PC-3 (cell line): ENCODE data around the gene MRPL48.

ENCODE experiments used
- CTCF ChIP-seq: fragments of 300-600 bp; sonication (generic); conservative IDR thresholded peaks from 2 replicates; pipeline ENCODE4 v1.5.1; 2017; ENCODE audit warnings: antibody characterized with exemption, low read depth, mild to moderate bottlenecking, low read length
- EZH2 ChIP-seq: fragments of 300-600 bp; sonication (generic); IDR thresholded peaks from one replicate; pipeline ENCODE4 v1.6.1; 2017; ENCODE audit warnings: antibody characterized with exemption, mild to moderate bottlenecking, low read length; ENCODE audit not compliant: unreplicated experiment
- EZH2phosphoT487 ChIP-seq: fragments of 300-600 bp; sonication (generic); IDR thresholded peaks from 2 replicates; pipeline ENCODE4 v1.6.1; 2018; ENCODE audit warnings: mild to moderate bottlenecking, antibody characterized with exemption, low read length, borderline replicate concordance

GRCh38 chr11:73804712-73805111 is 17.0 kb downstream of the MRPL48 start:
- TF ChIP-seq CTCF (no peak), EZH2 (no peak), EZH2phosphoT487 (no peak)
